H1 (cell line): Measurements from ENCODE around the gene RNASE2. TPM values are rescaled to one million over a fixed set of nuclear protein-coding genes. Genes with fewer than 3 reads are reported as not detected.
"Not testable (repeated sequence)": the region's sequence is repeated elsewhere in the genome, so short reads cannot be mapped to it uniquely, and the experiment has no call there.

Source experiments
- CTCF ChIA-PET: fragments of 300-600 bp; sonication (Branson Sonifier 250); formaldehyde crosslinking; loops from one replicate; lab custom pipeline; 2021; ENCODE audit not compliant: partially characterized antibody; lab: Charles Lee
- POLR2A ChIA-PET: fragments of 300-600 bp; sonication (Branson Sonifier 250); formaldehyde crosslinking; loops from one replicate; lab custom pipeline; 2021; ENCODE audit warnings: inconsistent platforms; ENCODE audit not compliant: partially characterized antibody; lab: Charles Lee
- DNase-seq, 2 experiments: peaks; one replicate each; pipeline versions ENCODE4 v3.0.0 to v3.0.0-alpha.2; 2010 to 2022; ENCODE audit warnings: low spot score in 2 of 2, low read depth in 1 of 2, mixed read lengths in 1 of 2
- FAIRE-seq: peaks from 2 replicates; lab custom pipeline; 2011; peaks lifted over from hg19 to GRCh38; lab: Jason Lieb, UNC
- H2AFZ ChIP-seq: 2 replicates; pipeline ENCODE4 v1.8.1; 2012; ENCODE audit warnings: low read length, inconsistent platforms
- H2AK5ac ChIP-seq: 2 replicates; pipeline ENCODE4 v1.6.1; 2013; ENCODE audit warnings: low read depth, low read length
- H2BK120ac ChIP-seq: replicated peaks from 2 replicates; pipeline ENCODE3; 2013; ENCODE audit warnings: low read depth, low read length, inconsistent platforms
- H2BK12ac ChIP-seq: 2 replicates; pipeline ENCODE4 v1.6.1; 2013; ENCODE audit warnings: low read depth, low read length
- H2BK15ac ChIP-seq: 2 replicates; pipeline ENCODE4 v1.6.1; 2013; ENCODE audit warnings: low read length
- H2BK20ac ChIP-seq: 2 replicates; pipeline ENCODE4 v1.6.1; 2013; ENCODE audit warnings: low read length
- H2BK5ac ChIP-seq: 2 replicates; pipeline ENCODE4 v1.6.1; 2013; ENCODE audit warnings: low read depth, low read length
- H3K14ac ChIP-seq: 2 replicates; pipeline ENCODE4 v1.6.1; 2013; ENCODE audit warnings: inconsistent platforms; ENCODE audit not compliant: insufficient read length
- H3K18ac ChIP-seq: 2 replicates; pipeline ENCODE4 v1.6.1; 2013; ENCODE audit warnings: low read length; ENCODE audit errors: extremely low read depth
- H3K23ac ChIP-seq: 2 replicates; pipeline ENCODE4 v1.6.1; 2013; ENCODE audit warnings: inconsistent platforms; ENCODE audit not compliant: insufficient read length
- H3K23me2 ChIP-seq: 2 replicates; pipeline ENCODE4 v1.6.1; 2013; ENCODE audit warnings: low read depth, low read length
- H3K27ac ChIP-seq: 2 replicates; pipeline ENCODE4 v1.6.1; 2011; ENCODE audit warnings: low read depth, low read length, inconsistent platforms
- H3K27me3 ChIP-seq, 4 experiments: replicated peaks in 1 of 4; 1 replicate in 1 of 4; 2 replicates in 3 of 4; pipeline versions ENCODE4 v1.6.1 to v1.8.1; 2011 to 2013; ENCODE audit warnings: low read length in 3 of 4, mild to moderate bottlenecking in 3 of 4, inconsistent platforms in 2 of 4, mixed read lengths in 2 of 4, moderate library complexity in 1 of 4; ENCODE audit not compliant: control insufficient read depth in 3 of 4, insufficient read depth in 3 of 4; ENCODE audit errors: extremely low read depth in 1 of 4
- H3K36me3 ChIP-seq, 4 experiments: 2 replicates each; pipeline versions ENCODE4 v1.6.1 to v1.8.1; 2011 to 2013; ENCODE audit warnings: mild to moderate bottlenecking in 4 of 4, low read length in 3 of 4, moderate library complexity in 2 of 4, control low read depth in 1 of 4, inconsistent platforms in 1 of 4; ENCODE audit not compliant: insufficient read depth in 4 of 4, control insufficient read depth in 2 of 4
- H3K4ac ChIP-seq: replicated peaks from 2 replicates; pipeline ENCODE3; 2013; ENCODE audit warnings: low read length, low read depth, mixed read lengths, inconsistent platforms; ENCODE audit not compliant: insufficient read length
- H3K4me1 ChIP-seq, 4 experiments: replicated peaks in 1 of 4; 1 replicate in 1 of 4; 2 replicates in 3 of 4; pipeline versions ENCODE4 v1.6.1 to v1.8.1; 2011 to 2013; ENCODE audit warnings: low read length in 3 of 4, inconsistent platforms in 2 of 4, mixed read lengths in 1 of 4; ENCODE audit not compliant: insufficient read depth in 4 of 4, control insufficient read depth in 3 of 4
- H3K4me2 ChIP-seq, 2 experiments: 2 replicates each; pipeline versions ENCODE4 v1.6.1 to v1.8.1; 2011 to 2013; ENCODE audit warnings: low read depth in 2 of 2, low read length in 2 of 2, control low read depth in 1 of 2, inconsistent platforms in 1 of 2, mild to moderate bottlenecking in 1 of 2; ENCODE audit not compliant: insufficient read depth in 1 of 2
- H3K4me3 ChIP-seq, 4 experiments: fragments of 200-600, 300-600 bp in 1 of 4; sonication (generic), shearing (Covaris generic), sonication (Bioruptor Twin) in 1 of 4; 2 replicates each; pipeline versions ENCODE4 v1.5.1 to v1.8.1; 2011 to 2016; ENCODE audit warnings: low read length in 4 of 4, low read depth in 3 of 4, control low read depth in 2 of 4, inconsistent platforms in 2 of 4, mild to moderate bottlenecking in 2 of 4, mixed read lengths in 1 of 4, moderate library complexity in 1 of 4; ENCODE audit not compliant: insufficient read depth in 2 of 4; ENCODE audit errors: extremely low read depth in 1 of 4
- H3K56ac ChIP-seq: replicated peaks from 2 replicates; pipeline ENCODE3; 2013; ENCODE audit warnings: low read depth, mild to moderate bottlenecking, mixed read lengths, low read length, inconsistent platforms; ENCODE audit not compliant: insufficient read length
- H3K79me1 ChIP-seq: 2 replicates; pipeline ENCODE4 v1.6.1; 2013; ENCODE audit warnings: low read depth, low read length, control low read depth
- H3K79me2 ChIP-seq, 2 experiments: 2 replicates each; pipeline versions ENCODE4 v1.6.1 to v1.8.1; 2012 to 2013; ENCODE audit warnings: low read length in 2 of 2, mild to moderate bottlenecking in 2 of 2, inconsistent platforms in 1 of 2; ENCODE audit not compliant: insufficient read depth in 2 of 2, control insufficient read depth in 1 of 2
- H3K9ac ChIP-seq, 4 experiments: replicated peaks in 1 of 4; 1 replicate in 1 of 4; 2 replicates in 3 of 4; pipeline versions ENCODE4 v1.6.1 to v1.8.1; 2011 to 2013; ENCODE audit warnings: low read depth in 3 of 4, low read length in 3 of 4, control low read depth in 2 of 4, mild to moderate bottlenecking in 2 of 4, moderate library complexity in 2 of 4, inconsistent platforms in 1 of 4; ENCODE audit errors: extremely low read depth in 1 of 4
- H3K9me3 ChIP-seq, 2 experiments: 2 replicates each; pipeline versions ENCODE4 v1.6.1 to v1.8.1; 2012 to 2013; ENCODE audit warnings: mild to moderate bottlenecking in 2 of 2, moderate library complexity in 2 of 2, control low read depth in 1 of 2, inconsistent platforms in 1 of 2, low read depth in 1 of 2, low read length in 1 of 2, mixed read lengths in 1 of 2; ENCODE audit not compliant: insufficient read depth in 2 of 2
- H4K20me1 ChIP-seq, 2 experiments: replicated peaks in 1 of 2; 2 replicates each; pipeline versions ENCODE3 to v1.8.1; 2011 to 2013; ENCODE audit warnings: inconsistent platforms in 2 of 2, low read length in 2 of 2, mild to moderate bottlenecking in 1 of 2; ENCODE audit not compliant: insufficient read depth in 2 of 2, control insufficient read depth in 1 of 2
- H4K5ac ChIP-seq: 2 replicates; pipeline ENCODE4 v1.6.1; 2013; ENCODE audit warnings: low read length, low read depth, mixed read lengths, inconsistent platforms; ENCODE audit not compliant: insufficient read length
- H4K8ac ChIP-seq: 2 replicates; pipeline ENCODE4 v1.8.0; 2013; ENCODE audit warnings: mild to moderate bottlenecking, moderate library complexity, low read length, inconsistent platforms; ENCODE audit not compliant: insufficient read depth; ENCODE audit errors: extremely low read depth
- H4K91ac ChIP-seq: replicated peaks from 2 replicates; pipeline ENCODE3; 2013; ENCODE audit warnings: low read length, mixed read lengths, inconsistent platforms; ENCODE audit not compliant: insufficient read length
- polyA plus RNA-seq, 7 experiments: library from polyadenylated mRNA; depleted of rRNA in 3 of 7; stranded (reverse) in 5 of 7; unstranded in 2 of 7; fragments of >200 nt in 5 of 7; fragments of 200-250 nt in 2 of 7; gene quantifications; 1 replicate in 5 of 7; 2 replicates in 1 of 7; 4 replicates in 1 of 7; pipeline versions ENCODE4 v1.2.1 to v1.2.3, GENCODE V29; 2011 to 2013; ENCODE audit warnings: missing spikeins in 2 of 7, mixed read lengths in 2 of 7
- total RNA-seq: library from RNA; stranded (reverse); fragmentation: NEBNext Ultra II Directional; extraction: Animal tissue kit (Norgen Biotek cat#: 25700); gene quantifications from 2 replicates; pipeline ENCODE4 v1.2.1, GENCODE V29; 2021

RNASE2 gene
- total and polyA plus RNA-seq, 2 of the 8 experiments (the other 6 are each of a cell fraction or from before 2014, with no cell fraction given), result not detected

DNA sequence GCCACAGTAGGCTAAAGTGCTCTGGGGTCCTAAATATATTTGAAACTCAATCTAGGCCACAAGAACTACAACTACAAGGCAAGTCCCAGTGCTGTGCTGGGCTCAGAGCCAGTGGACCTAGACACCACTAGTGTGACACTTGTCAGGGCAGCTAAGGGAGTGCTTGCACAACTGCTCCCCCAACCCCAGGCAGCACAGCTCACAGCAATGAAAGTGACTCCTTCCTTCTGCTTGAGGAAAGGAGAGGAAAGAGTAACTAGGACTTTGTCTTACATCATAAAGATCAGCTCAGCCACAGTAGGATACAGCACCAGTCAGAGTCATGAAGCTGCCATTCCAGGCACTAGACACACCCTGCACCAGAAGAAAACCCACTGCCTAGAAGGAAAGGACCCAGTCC, 3.7 kb downstream of the RNASE2 start:
- H2BK20ac ChIP-seq, H2BK15ac ChIP-seq, H3K4me2 ChIP-seq, H2BK120ac ChIP-seq, FAIRE-seq, H3K18ac ChIP-seq, H3K4me1 ChIP-seq, H3K36me3 ChIP-seq, H4K91ac ChIP-seq, DNase-seq, H3K27me3 ChIP-seq, H3K79me2 ChIP-seq, H4K20me1 ChIP-seq, H4K8ac ChIP-seq, H3K23ac ChIP-seq, H3K9ac ChIP-seq, H2BK12ac ChIP-seq, H3K4me3 ChIP-seq, H2AFZ ChIP-seq, H3K79me1 ChIP-seq, H2BK5ac ChIP-seq, H3K9me3 ChIP-seq, POLR2A ChIA-PET, H3K14ac ChIP-seq, H3K23me2 ChIP-seq, H3K4ac ChIP-seq, H3K56ac ChIP-seq, H3K27ac ChIP-seq, H4K5ac ChIP-seq: not testable (repeated sequence)
- 0 out of 2 replicates have a peak overlapping the region, but pooled peaks have one; percentile 75 for H2AK5ac ChIP-seq
- CTCF ChIA-PET, result interaction anchor here (0.7 to 4.6 kb wide), 4 partner anchors 12 to 101 kb away, joined by 3 to 42 read pairs (median 6); no protein-coding TSS in a partner anchor
